Stimulated activated naive CD4-positive, alpha-beta T cell (primary cell): ENCODE results near the gene ISCU.
"Not testable (repeated sequence)": the region's sequence is repeated elsewhere in the genome, so short reads cannot be mapped to it uniquely, and the experiment has no call there.

Experiments used
- DNase-seq, 6 experiments: peaks; one replicate each; lab custom pipeline; 2025; lab: John Stamatoyannopoulos, UW

Gene ISCU

DNA sequence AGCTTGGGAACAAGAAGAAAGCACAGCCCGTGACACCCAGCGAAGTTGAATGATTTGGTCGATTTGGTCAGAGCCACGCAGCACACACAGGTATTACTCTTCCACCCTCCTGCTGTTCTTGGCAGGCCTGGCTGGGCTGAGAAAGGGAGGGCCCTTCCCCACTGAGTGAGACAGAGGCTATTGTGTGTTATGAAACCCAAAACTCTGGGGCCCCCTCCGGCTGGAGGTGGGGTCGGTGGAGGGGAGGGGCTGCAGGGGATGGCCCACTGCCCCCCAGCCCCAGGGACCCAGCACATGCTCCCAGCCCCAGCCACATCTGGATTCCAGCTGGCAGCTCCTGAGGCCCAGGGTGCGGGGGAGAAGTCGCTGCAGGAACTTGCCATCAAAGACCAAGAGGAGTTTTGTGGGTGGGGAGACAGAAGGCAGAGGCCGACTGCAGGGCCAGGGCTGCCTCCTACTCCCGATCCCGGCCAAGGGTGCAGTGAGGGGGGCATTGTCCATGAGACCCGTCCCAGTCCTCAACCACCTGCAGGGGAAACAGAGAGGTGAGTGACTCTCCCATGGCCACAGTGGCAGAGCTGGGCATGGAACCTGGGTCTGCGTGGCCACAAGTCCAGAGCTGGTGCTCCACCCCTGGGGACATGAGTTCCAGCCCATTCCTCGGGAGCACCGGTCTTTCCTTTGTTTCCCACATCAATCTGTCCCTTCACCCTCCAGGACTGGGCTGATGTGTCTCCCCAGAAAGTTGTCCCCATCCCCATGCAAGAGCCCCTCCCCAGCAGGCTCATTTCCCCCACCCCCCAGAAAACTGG lies 26.8 kb downstream of the ISCU start:
- no peak for DNase-seq

GRCh38 chr12:108589840-108590229 lies 27.4 kb downstream of the ISCU start:
- DNase-seq, result no peak

- not testable (repeated sequence) for DNase-seq
Observed at GRCh38 chr12:108590463-108590862, 28.1 kb downstream of the ISCU start.

DNA sequence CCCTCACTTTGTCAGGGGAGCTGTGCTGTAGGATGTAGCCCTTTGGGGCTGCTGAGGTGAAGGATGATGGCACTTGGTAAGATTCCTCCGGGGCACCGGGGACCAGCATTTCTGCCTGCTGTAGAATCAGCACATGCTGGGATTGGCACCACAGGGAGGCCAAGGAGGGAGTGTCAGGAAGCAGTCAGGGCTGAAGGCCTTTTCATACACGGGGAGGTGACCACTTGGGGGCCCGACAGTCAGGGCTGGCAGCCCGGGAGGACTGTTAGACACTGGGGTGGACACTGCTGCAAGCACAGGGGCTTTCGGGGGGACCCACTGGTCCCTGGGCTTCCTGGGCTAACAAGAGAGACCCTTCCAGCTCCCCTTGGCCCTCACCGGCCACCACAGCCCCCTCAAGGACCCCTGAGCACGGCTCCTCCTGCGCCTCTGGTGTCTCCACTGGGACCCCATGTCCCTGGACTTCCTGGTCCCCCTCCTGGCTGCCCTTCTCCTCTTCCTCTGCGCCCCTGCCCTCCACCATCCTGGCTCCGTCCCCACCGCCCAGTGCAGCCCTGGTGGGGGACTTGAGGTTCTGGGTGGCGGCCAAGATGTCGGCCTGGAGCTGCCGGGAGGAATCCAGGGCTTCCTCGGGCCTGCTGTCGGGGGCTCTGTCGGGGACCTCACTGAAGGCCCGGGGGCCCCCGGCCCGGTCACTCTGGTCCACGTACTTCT lies 29.0 kb downstream of the ISCU start:
- no peak for DNase-seq

- DNase-seq, result no peak
Observed at GRCh38 chr12:108592033-108592909, 29.9 kb downstream of the ISCU start.

DNA sequence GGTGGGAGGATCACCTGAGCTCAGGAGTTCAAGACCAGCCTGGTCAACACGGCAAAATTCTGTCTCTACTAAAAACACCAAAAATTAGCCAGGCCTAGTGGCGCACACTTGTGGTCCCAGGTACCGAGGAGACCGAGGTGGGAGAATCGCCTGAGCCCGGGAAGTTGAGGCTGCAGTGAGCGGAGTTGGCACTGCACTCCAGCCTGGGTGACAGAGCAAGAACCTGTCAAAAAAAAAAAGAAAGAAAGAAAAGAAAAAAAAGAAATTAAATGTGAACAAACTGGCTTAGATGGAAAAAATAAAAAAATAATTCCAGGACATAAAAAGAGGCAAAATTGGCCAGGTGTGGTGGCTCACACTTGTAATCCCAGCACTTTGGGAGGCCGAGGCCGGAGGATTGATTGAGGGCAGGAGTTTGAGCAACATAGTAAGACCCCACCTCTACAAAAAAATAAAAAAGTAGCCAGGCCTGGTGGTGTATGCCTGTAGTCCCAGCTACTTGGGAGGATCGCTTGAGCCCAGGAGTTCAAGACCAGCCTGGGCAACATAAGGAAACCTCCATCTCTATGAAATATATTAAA lies 32.0 kb downstream of the ISCU start:
- no peak for DNase-seq

DNA sequence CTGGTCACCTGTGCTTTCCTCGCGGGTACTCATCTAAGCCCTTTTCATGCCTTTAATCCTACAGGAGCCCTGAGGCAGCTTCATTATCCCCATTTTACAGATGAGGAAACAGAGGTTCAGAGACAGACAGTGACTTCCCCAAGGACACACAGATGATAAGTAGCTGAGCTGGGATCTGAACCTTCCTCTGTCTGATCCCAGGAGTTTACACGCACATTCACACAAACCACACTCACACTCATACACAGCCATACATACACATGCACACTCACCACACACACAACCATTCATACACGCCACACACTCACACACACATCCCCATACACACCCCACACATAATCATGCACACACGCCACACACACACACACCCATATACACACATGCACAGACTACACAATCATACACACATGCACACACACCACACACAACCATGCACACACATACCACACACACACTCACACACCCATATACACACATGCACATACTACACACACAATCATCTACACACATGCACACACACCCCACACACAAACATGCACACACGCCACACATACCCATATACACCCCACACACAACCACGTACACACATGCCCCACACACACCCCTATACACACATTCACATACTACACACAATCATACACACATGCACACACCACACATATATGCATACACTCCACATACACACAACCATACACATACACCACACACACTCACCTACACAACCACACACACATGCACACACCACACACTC lies 32.7 kb downstream of the ISCU start:
- no peak for DNase-seq

DNA sequence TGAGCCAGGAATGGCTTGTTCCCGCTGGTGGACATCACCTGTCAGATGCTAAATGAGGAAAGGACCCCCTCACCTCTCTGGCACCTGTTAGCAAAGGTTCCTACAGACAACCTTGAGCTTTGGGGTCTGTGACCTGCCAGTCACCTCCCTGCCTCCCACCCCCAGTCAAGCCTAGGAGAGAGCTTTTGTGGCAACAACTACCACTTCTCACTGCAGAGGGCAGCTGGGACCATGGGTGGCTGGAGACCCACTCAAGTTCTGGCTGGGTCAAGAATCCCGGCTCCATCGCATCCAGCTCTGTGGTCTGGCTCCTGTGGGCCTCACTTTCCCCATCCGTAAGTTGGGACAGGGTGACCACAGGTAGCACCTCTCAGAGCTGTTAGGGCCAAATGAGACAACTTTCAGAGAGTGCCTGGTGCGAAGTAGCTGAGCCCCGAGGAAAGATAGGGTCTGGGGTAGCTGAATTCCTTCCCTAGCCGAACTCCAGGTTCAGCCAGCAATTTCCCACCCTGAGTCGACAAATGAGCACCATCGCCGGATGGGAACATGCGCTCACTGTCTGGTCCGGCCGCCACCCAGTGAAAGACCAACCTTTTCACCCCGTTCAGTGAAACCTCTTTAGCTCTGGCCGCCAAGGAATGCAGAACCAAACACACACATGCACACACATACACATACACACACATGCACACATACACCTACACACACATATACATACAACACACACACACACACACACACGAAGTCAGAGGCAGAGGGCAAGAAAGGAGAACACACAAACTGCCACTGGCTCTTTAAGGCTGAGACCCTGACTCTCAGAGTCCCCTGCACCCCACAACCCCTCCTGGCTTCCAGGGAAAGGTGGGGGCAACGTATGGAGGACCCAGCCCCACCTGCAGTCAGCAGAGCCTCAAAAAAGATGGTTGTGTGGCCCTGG lies 33.6 kb downstream of the ISCU start:
- DNase-seq, result no peak

- no peak for DNase-seq
Observed at GRCh38 chr12:108596854-108597558, 34.6 kb downstream of the ISCU start.

DNA sequence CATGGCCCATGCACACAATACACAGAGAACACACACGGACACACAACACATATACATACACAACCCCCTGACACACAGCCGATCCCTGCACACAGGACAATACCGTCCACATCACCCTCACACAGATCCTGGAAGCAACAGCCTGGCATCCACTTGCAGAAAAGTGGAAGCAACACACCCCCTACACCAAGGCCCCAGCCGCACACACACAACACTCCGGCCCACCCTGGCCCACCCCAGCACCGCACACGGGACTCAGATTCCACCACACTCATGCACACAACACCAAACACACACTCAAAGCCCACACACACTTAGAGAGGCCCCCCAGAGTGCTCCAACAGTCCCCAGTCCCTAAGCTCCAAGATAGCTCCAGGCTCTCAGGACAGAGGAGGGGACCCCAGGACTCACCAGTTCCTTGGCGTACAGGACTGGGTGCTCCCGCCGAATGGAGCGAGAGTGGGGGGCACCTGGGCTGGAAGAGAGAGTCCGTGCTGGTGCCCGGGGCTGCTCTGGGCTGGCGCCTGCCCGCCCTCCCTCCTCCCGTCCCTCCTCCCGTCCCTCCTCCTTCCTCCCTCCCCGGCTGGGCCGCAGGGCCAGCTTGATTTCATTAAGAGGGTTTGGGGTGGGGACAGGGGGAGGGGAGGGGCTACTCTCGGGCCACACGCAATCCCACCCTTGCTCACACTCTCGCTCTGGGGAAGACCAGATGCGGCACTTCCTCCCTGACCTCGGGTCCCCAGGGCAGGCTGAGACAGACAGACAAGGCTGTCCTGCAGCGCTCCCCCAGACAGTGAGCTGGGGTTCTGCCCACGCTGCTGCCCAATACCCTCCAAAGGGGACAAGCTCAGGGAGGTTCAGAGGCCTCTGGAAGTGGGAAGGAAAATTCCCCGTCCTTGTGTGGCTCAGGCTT lies 35.4 kb downstream of the ISCU start, which contains the start of gene TMEM119:
TSS of gene TMEM119 (minus strand) at position 526 of the 913 bp plus-strand sequence. CDS start 5,701 bp downstream, outside the sequence.
- no peak for DNase-seq

- DNase-seq, result no peak
Observed at GRCh38 chr12:108598553-108599250, 36.3 kb downstream of the ISCU start.

- no peak for DNase-seq
Observed at GRCh38 chr12:108599541-108599940, 37.1 kb downstream of the ISCU start.

- no peak for DNase-seq
Observed at GRCh38 chr12:108599948-108600701, 37.7 kb downstream of the ISCU start.

GRCh38 chr12:108600702-108601007 lies 38.3 kb downstream of the ISCU start:
- no peak for DNase-seq

GRCh38 chr12:108602209-108602705 lies 39.9 kb downstream of the ISCU start:
- no peak for DNase-seq

GRCh38 chr12:108602976-108603704 lies 40.7 kb downstream of the ISCU start:
- no peak for DNase-seq
